ENCODE results near the gene ZKSCAN5. TPM values are rescaled to one million over a fixed set of nuclear protein-coding genes. Genes with fewer than 3 reads are reported as not detected.
A peak's percentile ranks its signal among the peaks of the same experiment; 100 is the strongest.

ZKSCAN5 gene
- total RNA-seq, 1 experiment from 2014 or later, result 10.2 TPM

GRCh38 chr7:99551767-99552463 lies 47.5 kb downstream of the ZKSCAN5 start, which contains the start of gene FAM200A (continued):
- peak; percentile 62 for TF ChIP-seq ELF1 (IDR thresholded peaks at IDR 0.05; ENCODE audit: borderline replicate concordance, low read depth)
- peak; percentile 13; the same call in 1 of the 2 replicates for TF ChIP-seq ZFX (IDR thresholded peaks at IDR 0.05)
- peak; percentile 19; the same call in 1 of the 2 replicates for TF ChIP-seq JUND (IDR thresholded peaks at IDR 0.05)
- TF ChIP-seq EZH2phosphoT487 (IDR thresholded peaks at IDR 0.05; ENCODE audit: borderline replicate concordance), result no peak

- H3K4me3 ChIP-seq (replicated peaks in 1 of 2; ENCODE audit: low read depth in 1 of 2, low read length in 2 of 2), result no peak overlapping the region
- ChIA-PET CTCF (no interaction called here), POLR2A (no interaction called here), RAD21 (ENCODE audit: low non-redundant PET in 1 of 2, low total read pairs in 2 of 2, uncharacterized antibody in 2 of 2, unreplicated experiment in 2 of 2) (no interaction called here)
- H3K27ac ChIP-seq (ENCODE audit: low read depth, low read length), result no peak overlapping the region
- TF ChIP-seq CTCF (IDR thresholded peaks at IDR 0.05 in 2 of 3, conservative IDR thresholded peaks at IDR 0.05 in 1 of 3; ENCODE audit: borderline replicate concordance in 1 of 3, insufficient read depth in 1 of 3, low read depth in 2 of 3, low read length in 2 of 3), result no peak
- no peak for TF ChIP-seq CEBPB (IDR thresholded peaks at IDR 0.05; ENCODE audit: low read depth)
- no peak for TF ChIP-seq CBX3 (IDR thresholded peaks at IDR 0.05; ENCODE audit: low read depth)
- TF ChIP-seq TCF7L2 (IDR thresholded peaks at IDR 0.05; ENCODE audit: borderline replicate concordance, extremely low read depth, insufficient read depth, insufficient read length), result no peak
- TF ChIP-seq POLR2AphosphoS5 (IDR thresholded peaks at IDR 0.05; ENCODE audit: low read depth, low read length), result no peak
- TF ChIP-seq SIN3A (IDR thresholded peaks at IDR 0.05; ENCODE audit: low read depth), result no peak
- TF ChIP-seq JUND (IDR thresholded peaks at IDR 0.05), result no peak
- no peak for TF ChIP-seq ZNF274 (IDR thresholded peaks at IDR 0.05; ENCODE audit: low read depth, low read length)
- no peak for TF ChIP-seq ZFX (IDR thresholded peaks at IDR 0.05)
- no peak for TF ChIP-seq EZH2 (IDR thresholded peaks at IDR 0.05)
- TF ChIP-seq ELF1 (IDR thresholded peaks at IDR 0.05; ENCODE audit: borderline replicate concordance, low read depth), result no peak
- TF ChIP-seq EGR1 (IDR thresholded peaks at IDR 0.05; ENCODE audit: low read depth), result no peak
- TF ChIP-seq MAX (IDR thresholded peaks at IDR 0.05), result no peak
- no peak for TF ChIP-seq FOSL1 (IDR thresholded peaks at IDR 0.05; ENCODE audit: low read depth)
- no peak for TF ChIP-seq YY1 (IDR thresholded peaks at IDR 0.05; ENCODE audit: extremely low read depth, insufficient replicate concordance, low read depth, low read length)
- TF ChIP-seq ZBTB33 (IDR thresholded peaks at IDR 0.05; ENCODE audit: extremely low read depth, insufficient replicate concordance, low read length), result no peak
- no peak for TF ChIP-seq ATF3 (IDR thresholded peaks at IDR 0.05)
- peaks cover 2 to 3% of the 10 kb centered on the region in 2 experiments; a peak in 1 of 4 replicates for H3K36me3 ChIP-seq (ENCODE audit: control insufficient read depth in 1 of 2, insufficient read depth in 2 of 2, low read length in 2 of 2)
- H3K4me2 ChIP-seq (ENCODE audit: low read length), result no peak overlapping the region
- ATAC-seq (no peak), DNase-seq (ENCODE audit: low read depth, low spot score) (no peak)
- no peaks in the 10 kb centered on the region for H3K9me3 ChIP-seq (ENCODE audit: control insufficient read depth in 1 of 2, insufficient read depth in 1 of 2, low read depth in 1 of 2, low read length in 2 of 2)
- no peak overlapping the region for H2AFZ ChIP-seq (ENCODE audit: low read depth, low read length, poor library complexity, severe bottlenecking)
- H3K9ac ChIP-seq (ENCODE audit: low read length), result no peak overlapping the region
- BruUV-seq (replicated peaks), result no TSS peak
- intact Hi-C loops (cut with micrococcal nuclease), result loop anchor here (2.0 kb wide), 1 partner anchor 48 kb away; the partner anchor contains the start of gene ZKSCAN5
- H3K79me2 ChIP-seq (ENCODE audit: insufficient read depth, low read length), result peaks cover 31% of the 10 kb centered on the region
- H3K4me1 ChIP-seq (ENCODE audit: control insufficient read depth in 1 of 2, insufficient read depth in 2 of 2, low read length in 2 of 2), result peaks cover 8 to 23% of the 10 kb centered on the region in 2 experiments
- H4K20me1 ChIP-seq (ENCODE audit: insufficient read depth), result no peaks in the 10 kb centered on the region
- no peaks in the 10 kb centered on the region for H3K27me3 ChIP-seq (ENCODE audit: insufficient read depth, low read length)
- no peaks in the 10 kb centered on the region for H3K9me2 ChIP-seq (ENCODE audit: insufficient read depth)
These were observed 48.6 kb downstream of the ZKSCAN5 start for GRCh38 chr7:99553039-99553438.

Measured in HCT116 (cell line).